ENCODE data around the gene CDKAL1. TPM values are rescaled to one million over a fixed set of nuclear protein-coding genes. Genes with fewer than 3 reads are reported as not detected.

Gene CDKAL1
- total RNA-seq, 1 experiment from 2014 or later, result 16.1 TPM

DNA sequence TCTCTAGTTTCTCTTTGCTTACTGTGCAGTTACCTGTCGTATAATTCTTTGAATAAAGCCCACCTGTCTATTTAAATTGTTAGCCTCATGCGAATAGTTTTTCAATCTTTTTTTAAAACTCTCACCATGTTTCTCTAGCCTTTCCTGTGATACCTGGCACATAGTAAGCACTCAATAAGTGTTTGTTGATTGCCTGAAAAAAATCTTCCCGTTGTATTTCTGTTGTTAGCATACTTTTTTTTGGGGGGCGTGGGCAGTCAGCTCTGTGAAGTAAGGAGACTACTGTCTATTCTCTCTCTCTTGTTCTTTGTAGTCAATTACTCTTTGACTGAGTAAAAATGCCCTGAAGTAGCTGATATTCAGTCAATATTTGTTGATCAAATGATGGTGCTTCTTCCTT lies 205.8 kb downstream of the CDKAL1 start:
- no peak for DNase-seq
- H3K27me3 ChIP-seq (ENCODE audit: insufficient read depth, low read depth), result no peaks in the 10 kb centered on the region
- H3K27ac ChIP-seq, result no peak overlapping the region
- no peak overlapping the region for H3K4me3 ChIP-seq
- no TSS peak for BruUV-seq (replicated peaks)
- no peaks in the 10 kb centered on the region for H3K79me2 ChIP-seq (ENCODE audit: low read depth)
- H3K4me1 ChIP-seq (replicated peaks; ENCODE audit: insufficient read depth), result no peaks in the 10 kb centered on the region
- POLR2A ChIA-PET (ENCODE audit: unreplicated experiment), result no interaction called here
- H4K20me1 ChIP-seq (ENCODE audit: insufficient read depth), result no peaks in the 10 kb centered on the region
- H2AFZ ChIP-seq, result no peak overlapping the region
- no peak for TF ChIP-seq EZH2 (IDR thresholded peaks at IDR 0.05; ENCODE audit: low read depth)
- TF ChIP-seq, protein P1, sequence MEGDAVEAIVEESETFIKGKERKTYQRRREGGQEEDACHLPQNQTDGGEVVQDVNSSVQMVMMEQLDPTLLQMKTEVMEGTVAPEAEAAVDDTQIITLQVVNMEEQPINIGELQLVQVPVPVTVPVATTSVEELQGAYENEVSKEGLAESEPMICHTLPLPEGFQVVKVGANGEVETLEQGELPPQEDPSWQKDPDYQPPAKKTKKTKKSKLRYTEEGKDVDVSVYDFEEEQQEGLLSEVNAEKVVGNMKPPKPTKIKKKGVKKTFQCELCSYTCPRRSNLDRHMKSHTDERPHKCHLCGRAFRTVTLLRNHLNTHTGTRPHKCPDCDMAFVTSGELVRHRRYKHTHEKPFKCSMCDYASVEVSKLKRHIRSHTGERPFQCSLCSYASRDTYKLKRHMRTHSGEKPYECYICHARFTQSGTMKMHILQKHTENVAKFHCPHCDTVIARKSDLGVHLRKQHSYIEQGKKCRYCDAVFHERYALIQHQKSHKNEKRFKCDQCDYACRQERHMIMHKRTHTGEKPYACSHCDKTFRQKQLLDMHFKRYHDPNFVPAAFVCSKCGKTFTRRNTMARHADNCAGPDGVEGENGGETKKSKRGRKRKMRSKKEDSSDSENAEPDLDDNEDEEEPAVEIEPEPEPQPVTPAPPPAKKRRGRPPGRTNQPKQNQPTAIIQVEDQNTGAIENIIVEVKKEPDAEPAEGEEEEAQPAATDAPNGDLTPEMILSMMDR (conservative IDR thresholded peaks at IDR 0.05), result no peak
- H3K36me3 ChIP-seq (ENCODE audit: low read depth), result no peaks in the 10 kb centered on the region
- intact Hi-C loops (cut with micrococcal nuclease; ENCODE audit: unreplicated experiment), result no loop called here
- no peak overlapping the region for H3K4me2 ChIP-seq
- no peaks in the 10 kb centered on the region; the same call in 1 of the 2 replicates for H3F3A ChIP-seq (ENCODE audit: insufficient read depth, low read depth)
- H3K9me3 ChIP-seq (ENCODE audit: insufficient read depth, low read depth), result peaks cover 3% of the 10 kb centered on the region; the same call in 1 of the 2 replicates
- H3K9me2 ChIP-seq (ENCODE audit: insufficient read depth), result no peaks in the 10 kb centered on the region; the same call in 1 of the 2 replicates
- CTCF ChIA-PET, result no interaction called here

DNA sequence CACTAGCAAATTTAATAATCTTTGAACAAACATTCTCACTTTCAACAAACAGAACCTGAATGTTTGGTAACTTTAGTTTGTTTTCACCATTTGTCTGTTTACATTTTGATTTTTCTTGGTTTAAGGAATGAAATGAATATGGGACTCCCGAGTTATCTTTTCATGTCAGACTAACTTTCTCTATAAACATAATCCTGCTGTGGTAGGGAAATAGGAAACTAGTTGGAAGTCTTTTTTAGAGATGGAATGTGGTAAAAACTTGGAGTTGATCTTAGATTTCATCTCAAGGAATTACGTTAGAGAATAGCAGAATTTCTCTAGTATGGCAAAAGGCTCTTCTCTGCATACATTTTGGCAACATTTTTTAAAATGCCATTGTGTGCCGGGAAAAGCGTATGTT lies 206.5 kb downstream of the CDKAL1 start:
- H3K9me3 ChIP-seq (ENCODE audit: insufficient read depth, low read depth), result peaks cover 3% of the 10 kb centered on the region; the same call in 1 of the 2 replicates
- H3K79me2 ChIP-seq (ENCODE audit: low read depth), result no peaks in the 10 kb centered on the region
- no peaks in the 10 kb centered on the region for H3K4me1 ChIP-seq (replicated peaks; ENCODE audit: insufficient read depth)
- H2AFZ ChIP-seq, result no peak overlapping the region
- H3K27me3 ChIP-seq (ENCODE audit: insufficient read depth, low read depth), result no peaks in the 10 kb centered on the region
- no peaks in the 10 kb centered on the region; the same call in 1 of the 2 replicates for H3F3A ChIP-seq (ENCODE audit: insufficient read depth, low read depth)
- TF ChIP-seq, protein P1 (conservative IDR thresholded peaks at IDR 0.05), result no peak
- TF ChIP-seq EZH2 (IDR thresholded peaks at IDR 0.05; ENCODE audit: low read depth), result no peak
- no peaks in the 10 kb centered on the region; the same call in 1 of the 2 replicates for H3K9me2 ChIP-seq (ENCODE audit: insufficient read depth)
- no peaks in the 10 kb centered on the region for H3K36me3 ChIP-seq (ENCODE audit: low read depth)
- no peak overlapping the region for H3K4me2 ChIP-seq
- POLR2A ChIA-PET (ENCODE audit: unreplicated experiment), result no interaction called here
- H3K27ac ChIP-seq, result no peak overlapping the region
- BruUV-seq (replicated peaks), result no TSS peak
- H3K4me3 ChIP-seq, result no peak overlapping the region
- DNase-seq, result no peak
- no peaks in the 10 kb centered on the region for H4K20me1 ChIP-seq (ENCODE audit: insufficient read depth)
- CTCF ChIA-PET, result no interaction called here
- intact Hi-C loops (cut with micrococcal nuclease; ENCODE audit: unreplicated experiment), result no loop called here

DNA sequence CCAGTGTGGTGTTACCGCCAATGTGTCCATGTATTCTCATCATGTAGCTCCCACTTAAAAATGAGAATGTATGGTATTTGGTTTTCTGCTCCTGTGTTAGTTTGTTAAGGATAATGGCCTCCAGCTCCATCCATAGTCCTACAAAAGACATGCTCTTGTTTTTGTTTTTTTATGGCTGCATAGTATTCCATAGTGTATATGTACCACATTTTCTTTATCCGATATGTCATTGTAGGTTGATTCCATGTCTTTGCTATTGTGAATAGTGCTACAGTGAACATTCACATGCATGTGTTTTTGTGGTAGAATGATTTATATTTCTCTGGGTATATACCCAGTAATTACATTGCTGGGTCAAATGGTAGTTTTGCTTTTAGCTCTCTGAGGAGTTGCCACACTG lies 207.2 kb downstream of the CDKAL1 start:
- Histone ChIP-seq H3K4me2 (no peak overlapping the region), H3F3A (ENCODE audit: insufficient read depth, low read depth) (no peaks in the 10 kb centered on the region; the same call in 1 of the 2 replicates), H3K9me2 (ENCODE audit: insufficient read depth) (no peaks in the 10 kb centered on the region; the same call in 1 of the 2 replicates), H2AFZ (no peak overlapping the region), H3K4me1 (replicated peaks; ENCODE audit: insufficient read depth) (no peaks in the 10 kb centered on the region), H3K27ac (no peak overlapping the region), H3K4me3 (no peak overlapping the region), H4K20me1 (ENCODE audit: insufficient read depth) (no peaks in the 10 kb centered on the region), H3K79me2 (ENCODE audit: low read depth) (no peaks in the 10 kb centered on the region), H3K36me3 (ENCODE audit: low read depth) (no peaks in the 10 kb centered on the region), H3K9me3 (ENCODE audit: insufficient read depth, low read depth) (peaks cover 3% of the 10 kb centered on the region; the same call in 1 of the 2 replicates), H3K27me3 (ENCODE audit: insufficient read depth, low read depth) (no peaks in the 10 kb centered on the region)
- TF ChIP-seq, protein P1 (conservative IDR thresholded peaks at IDR 0.05), result no peak
- no peak for TF ChIP-seq EZH2 (IDR thresholded peaks at IDR 0.05; ENCODE audit: low read depth)
- no TSS peak for BruUV-seq (replicated peaks)
- ChIA-PET CTCF (interaction anchor here (0.6 kb wide), 1 partner anchor 847 kb away, joined by 11 read pairs; no protein-coding TSS in a partner anchor), POLR2A (ENCODE audit: unreplicated experiment) (no interaction called here)
- DNase-seq, result no peak
- intact Hi-C loops (cut with micrococcal nuclease; ENCODE audit: unreplicated experiment), result no loop called here
